Natural killer cell treated with Interleukin-12 subunit alpha and Interleukin-12 subunit beta and Interleukin-15 and Interleukin-18, amount 100 ng/mL, for 72 hours (primary cell): ENCODE results near the gene HTATSF1. TPM values are rescaled to one million over a fixed set of nuclear protein-coding genes. Genes with fewer than 3 reads are reported as not detected.

Experiments
- ATAC-seq, 2 donors: fragments of 150-1000 bp; cut with Tn5 transposase in 1 of 2; sonication (Bioruptor Pico), chemical (Tn5 transposase) in 1 of 2; 2 replicates each; pipeline ENCODE4 v1.10.0; 2021
- DNase-seq: peaks from one replicate; pipeline ENCODE4 v3.0.0; 2022; ENCODE audit warnings: low spot score
- H3K27ac Mint-ChIP-seq, 2 donors: 1 replicate in 1 of 2; 2 replicates in 1 of 2; pipeline ENCODE4 v1.8.0; 2022; ENCODE audit warnings: mixed read lengths in 2 of 2, mild to moderate bottlenecking in 1 of 2, moderate library complexity in 1 of 2
- H3K27me3 Mint-ChIP-seq, 2 donors: 1 replicate in 1 of 2; 2 replicates in 1 of 2; pipeline ENCODE4 v1.8.0; 2022; ENCODE audit warnings: mixed read lengths in 2 of 2
- H3K36me3 Mint-ChIP-seq: one replicate; pipeline ENCODE4 v1.8.0; 2022; ENCODE audit warnings: mixed read lengths
- H3K4me1 Mint-ChIP-seq, 2 donors: 1 replicate in 1 of 2; 2 replicates in 1 of 2; pipeline ENCODE4 v1.8.0; 2022; ENCODE audit warnings: low read depth in 2 of 2, mixed read lengths in 2 of 2, mild to moderate bottlenecking in 1 of 2
- H3K4me3 Mint-ChIP-seq: one replicate; pipeline ENCODE4 v1.8.0; 2022; ENCODE audit warnings: mixed read lengths
- H3K9me3 Mint-ChIP-seq: 2 replicates; pipeline ENCODE4 v1.8.0; 2022; ENCODE audit warnings: mixed read lengths
- total RNA-seq, 2 donors: library from RNA; stranded (reverse); gene quantifications; one replicate each; pipeline ENCODE4 v1.2.3, GENCODE V29; 2022

The HTATSF1 gene
- total RNA-seq: 10 to 100 TPM; 33.3 to 52.2 TPM

- Mint-ChIP-seq H3K4me3 (peak within 1 kb of the TSS; percentile 93), H3K9me3 (no peaks in the 10 kb centered on the region), H3K4me1 (peaks cover 3 to 10% of the 10 kb centered on the region in 2 donors), H3K27ac (peak within 1 kb of the TSS; percentile 86 to 95), H3K36me3 (peaks cover 4% of the 10 kb centered on the region), H3K27me3 (peaks cover 0 to 2% of the 10 kb centered on the region in 2 donors)
- no peak for DNase-seq
- peak; percentile 0 to 9 for ATAC-seq
Observed at GRCh38 chrX:136497556-136498052, at the start of gene HTATSF1. HTATSF1 (plus strand) TSS chrX:136497592; CDS start chrX:136497685, 93 bp downstream.

- H3K4me1 Mint-ChIP-seq: no peaks in the 10 kb centered on the region
- H3K36me3 Mint-ChIP-seq: no peaks in the 10 kb centered on the region
- no peak overlapping the region for H3K27ac Mint-ChIP-seq
- no peak for ATAC-seq
- no peak for DNase-seq
- H3K9me3 Mint-ChIP-seq: no peaks in the 10 kb centered on the region
- H3K27me3 Mint-ChIP-seq: no peaks in the 10 kb centered on the region
- no peak overlapping the region for H3K4me3 Mint-ChIP-seq
Observed at GRCh38 chrX:136447968-136448367, 49.4 kb upstream of the HTATSF1 start.

- Mint-ChIP-seq H3K27ac (no peak overlapping the region), H3K4me1 (no peaks in the 10 kb centered on the region), H3K36me3 (no peaks in the 10 kb centered on the region), H3K9me3 (no peaks in the 10 kb centered on the region), H3K4me3 (no peak overlapping the region), H3K27me3 (no peaks in the 10 kb centered on the region)
- DNase-seq: no peak
- ATAC-seq: no peak
Observed at GRCh38 chrX:136450050-136450830, 47.2 kb upstream of the HTATSF1 start.

GRCh38 chrX:136452614-136453013 is 44.8 kb upstream of the HTATSF1 start:
- H3K4me1 Mint-ChIP-seq: no peaks in the 10 kb centered on the region
- H3K36me3 Mint-ChIP-seq: no peaks in the 10 kb centered on the region
- no peaks in the 10 kb centered on the region for H3K9me3 Mint-ChIP-seq
- no peak for ATAC-seq
- no peak overlapping the region for H3K27ac Mint-ChIP-seq
- no peak for DNase-seq
- peaks cover 0 to 6% of the 10 kb centered on the region in 2 donors for H3K27me3 Mint-ChIP-seq
- no peak overlapping the region for H3K4me3 Mint-ChIP-seq

- no peaks in the 10 kb centered on the region for H3K9me3 Mint-ChIP-seq
- H3K36me3 Mint-ChIP-seq: no peaks in the 10 kb centered on the region
- no peak for DNase-seq
- no peak overlapping the region for H3K4me3 Mint-ChIP-seq
- H3K4me1 Mint-ChIP-seq: no peaks in the 10 kb centered on the region
- ATAC-seq: no peak
- H3K27me3 Mint-ChIP-seq: peaks cover 0 to 7% of the 10 kb centered on the region in 2 donors
- no peak overlapping the region for H3K27ac Mint-ChIP-seq
Observed at GRCh38 chrX:136453114-136453513, 44.3 kb upstream of the HTATSF1 start.

GRCh38 chrX:136453771-136454170 is 43.6 kb upstream of the HTATSF1 start:
- Mint-ChIP-seq H3K4me3 (no peak overlapping the region), H3K36me3 (no peaks in the 10 kb centered on the region), H3K27me3 (peaks cover 0 to 7% of the 10 kb centered on the region in 2 donors), H3K27ac (no peak overlapping the region), H3K4me1 (no peaks in the 10 kb centered on the region), H3K9me3 (no peaks in the 10 kb centered on the region)
- no peak for DNase-seq
- no peak for ATAC-seq

- Mint-ChIP-seq H3K36me3 (no peaks in the 10 kb centered on the region), H3K4me3 (no peak overlapping the region), H3K9me3 (no peaks in the 10 kb centered on the region), H3K27me3 (peaks cover 0 to 10% of the 10 kb centered on the region in 2 donors), H3K27ac (no peak overlapping the region), H3K4me1 (no peaks in the 10 kb centered on the region)
- ATAC-seq (no peak), DNase-seq (no peak)
Observed at GRCh38 chrX:136456133-136456532, 41.3 kb upstream of the HTATSF1 start.

- H3K36me3 Mint-ChIP-seq: no peaks in the 10 kb centered on the region
- no peak overlapping the region for H3K4me3 Mint-ChIP-seq
- no peak overlapping the region for H3K27ac Mint-ChIP-seq
- DNase-seq: no peak
- H3K27me3 Mint-ChIP-seq: peaks cover 0 to 12% of the 10 kb centered on the region in 2 donors
- no peak for ATAC-seq
- no peaks in the 10 kb centered on the region for H3K9me3 Mint-ChIP-seq
- no peaks in the 10 kb centered on the region for H3K4me1 Mint-ChIP-seq
Observed at GRCh38 chrX:136457303-136457917, 40.0 kb upstream of the HTATSF1 start.

- Mint-ChIP-seq H3K27me3 (peaks cover 0 to 25% of the 10 kb centered on the region in 2 donors), H3K4me1 (no peaks in the 10 kb centered on the region), H3K27ac (no peak overlapping the region), H3K36me3 (no peaks in the 10 kb centered on the region), H3K9me3 (no peaks in the 10 kb centered on the region), H3K4me3 (no peak overlapping the region)
- DNase-seq (no peak), ATAC-seq (no peak)
Observed at GRCh38 chrX:136464589-136464988, 32.8 kb upstream of the HTATSF1 start.

GRCh38 chrX:136467303-136467702 is 30.1 kb upstream of the HTATSF1 start:
- no peak for DNase-seq
- Mint-ChIP-seq H3K27me3 (peaks cover 0 to 23% of the 10 kb centered on the region in 2 donors), H3K4me3 (no peak overlapping the region), H3K36me3 (no peaks in the 10 kb centered on the region), H3K27ac (no peak overlapping the region), H3K9me3 (no peaks in the 10 kb centered on the region), H3K4me1 (peaks cover 0 to 5% of the 10 kb centered on the region in 2 donors)
- no peak for ATAC-seq

- ATAC-seq: no peak
- H3K4me1 Mint-ChIP-seq: peaks cover 0 to 5% of the 10 kb centered on the region in 2 donors
- H3K4me3 Mint-ChIP-seq: no peak overlapping the region
- no peaks in the 10 kb centered on the region for H3K9me3 Mint-ChIP-seq
- H3K27me3 Mint-ChIP-seq: peaks cover 0 to 17% of the 10 kb centered on the region in 2 donors
- H3K36me3 Mint-ChIP-seq: no peaks in the 10 kb centered on the region
- no peak for DNase-seq
- H3K27ac Mint-ChIP-seq: no peak overlapping the region
Observed at GRCh38 chrX:136468391-136469103, 28.8 kb upstream of the HTATSF1 start.

GRCh38 chrX:136473663-136474062 is 23.7 kb upstream of the HTATSF1 start:
- H3K4me1 Mint-ChIP-seq: peaks cover 0 to 5% of the 10 kb centered on the region in 2 donors
- H3K27ac Mint-ChIP-seq: no peak overlapping the region
- no peak overlapping the region for H3K4me3 Mint-ChIP-seq
- DNase-seq (no peak), ATAC-seq (no peak)
- no peaks in the 10 kb centered on the region for H3K36me3 Mint-ChIP-seq
- no peaks in the 10 kb centered on the region for H3K9me3 Mint-ChIP-seq
- peaks cover 0 to 10% of the 10 kb centered on the region in 2 donors for H3K27me3 Mint-ChIP-seq

- no peaks in the 10 kb centered on the region for H3K9me3 Mint-ChIP-seq
- H3K4me3 Mint-ChIP-seq: no peak overlapping the region
- H3K27me3 Mint-ChIP-seq: peaks cover 0 to 10% of the 10 kb centered on the region in 2 donors
- peaks cover 0 to 5% of the 10 kb centered on the region in 2 donors for H3K4me1 Mint-ChIP-seq
- no peak overlapping the region for H3K27ac Mint-ChIP-seq
- DNase-seq (no peak), ATAC-seq (no peak)
- no peaks in the 10 kb centered on the region for H3K36me3 Mint-ChIP-seq
Observed at GRCh38 chrX:136475236-136475635, 22.2 kb upstream of the HTATSF1 start.

- DNase-seq (no peak), ATAC-seq (no peak)
- Mint-ChIP-seq H3K27me3 (peaks cover 0 to 18% of the 10 kb centered on the region in 2 donors), H3K36me3 (no peaks in the 10 kb centered on the region), H3K4me3 (no peak overlapping the region), H3K27ac (no peak overlapping the region), H3K4me1 (peaks cover 0 to 5% of the 10 kb centered on the region in 2 donors), H3K9me3 (no peaks in the 10 kb centered on the region)
Observed at GRCh38 chrX:136476501-136476900, 20.9 kb upstream of the HTATSF1 start.
